Neural cell (in vitro differentiated cells): Measurements from ENCODE around the gene TEX14.

ENCODE experiments used
- CTCF ChIP-seq: fragments of 450-650 bp; IDR thresholded peaks from 2 replicates; pipeline ENCODE4 v1.5.1; 2014; ENCODE audit warnings: antibody characterized with exemption, mild to moderate bottlenecking, moderate library complexity; ENCODE audit not compliant: poor library complexity, severe bottlenecking
- EP300 ChIP-seq: fragments of 450-650 bp; conservative IDR thresholded peaks from 2 replicates; pipeline ENCODE4 v1.6.1; 2014; ENCODE audit warnings: antibody characterized with exemption, mild to moderate bottlenecking, moderate library complexity; ENCODE audit not compliant: poor library complexity, severe bottlenecking
- EZH2 ChIP-seq: fragments of 200-600, 300-800 bp; shearing (Covaris generic), sonication (generic); IDR thresholded peaks from 2 replicates; pipeline ENCODE4 v1.6.1; 2014; ENCODE audit warnings: antibody characterized with exemption, low read length, borderline replicate concordance, mild to moderate bottlenecking; ENCODE audit not compliant: insufficient read depth, poor library complexity, severe bottlenecking
- MXI1 ChIP-seq: fragments of 450-650 bp; conservative IDR thresholded peaks from 2 replicates; pipeline ENCODE4 v1.6.1; 2014; ENCODE audit warnings: antibody characterized with exemption, mild to moderate bottlenecking; ENCODE audit not compliant: poor library complexity, severe bottlenecking
- POLR2AphosphoS5 ChIP-seq: IDR thresholded peaks from 2 replicates; pipeline ENCODE4 v1.6.1; 2012
- REST ChIP-seq: IDR thresholded peaks from 2 replicates; pipeline ENCODE4 v1.6.1; 2012; ENCODE audit warnings: borderline replicate concordance
- SMC3 ChIP-seq: fragments of 450-650 bp; conservative IDR thresholded peaks from 2 replicates; pipeline ENCODE4 v1.6.1; 2014; ENCODE audit warnings: antibody characterized with exemption, mild to moderate bottlenecking, moderate library complexity; ENCODE audit not compliant: poor library complexity

GRCh38 chr17:58568044-58568799 is 123.6 kb downstream of the TEX14 start:
- TF ChIP-seq CTCF (no peak), SMC3 (no peak), EP300 (no peak), EZH2 (no peak), POLR2AphosphoS5 (no peak), REST (no peak), MXI1 (no peak)
